ENCODE results near the gene TMEM204.
A peak's percentile ranks its signal among the peaks of the same experiment; 100 is the strongest.

TMEM204 gene

GRCh38 chr16:1538804-1539520 is 5.5 kb downstream of the TMEM204 start:
- no peak for DNase-seq (ENCODE audit: low spot score)

DNA sequence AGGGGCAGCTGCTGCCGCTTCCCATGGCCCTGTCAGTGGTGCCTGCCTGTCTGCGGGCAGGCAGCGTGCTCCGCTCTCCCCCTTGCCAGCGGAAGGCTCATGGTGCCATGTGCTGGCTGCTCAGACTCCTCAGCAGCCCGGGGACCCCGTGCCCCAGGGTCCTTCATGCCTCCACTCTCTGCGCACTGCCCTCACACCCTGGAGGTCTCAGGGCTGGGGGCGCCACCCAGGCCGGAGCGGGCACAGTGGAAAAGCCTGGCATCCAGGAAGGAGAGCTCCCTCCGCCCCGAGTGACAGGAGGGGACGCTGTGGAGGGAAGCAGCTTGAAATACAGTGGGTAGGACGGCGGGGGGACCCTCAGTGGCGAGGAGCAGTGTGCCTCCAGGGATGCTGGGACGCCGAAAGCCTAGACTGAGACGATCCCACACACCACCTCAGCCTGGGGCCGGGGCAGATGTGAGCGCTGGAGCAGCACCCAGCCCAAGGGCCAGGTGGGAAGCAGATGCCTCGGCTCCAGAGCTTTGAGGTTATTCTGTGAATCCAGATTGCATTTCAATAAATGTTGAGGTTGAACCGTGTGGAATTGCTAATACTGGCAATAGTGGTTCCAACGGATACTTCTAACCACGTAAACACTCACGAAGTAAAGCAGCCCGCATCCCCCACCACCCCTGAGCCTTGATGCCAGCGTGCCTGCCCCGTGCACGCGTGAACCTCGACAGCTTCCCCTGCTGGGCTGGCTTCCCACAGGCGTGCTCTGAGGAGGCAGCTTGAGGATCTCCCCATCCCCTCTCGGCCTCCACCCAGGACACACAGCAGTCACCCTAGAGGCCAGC is 6.5 kb downstream of the TMEM204 start:
- DNase-seq (ENCODE audit: low spot score): no peak

GRCh38 chr16:1540556-1540855 is 7.0 kb downstream of the TMEM204 start:
- DNase-seq (ENCODE audit: low spot score): no peak

GRCh38 chr16:1541293-1542165 is 8.1 kb downstream of the TMEM204 start:
- DNase-seq (ENCODE audit: low spot score): no peak

DNA sequence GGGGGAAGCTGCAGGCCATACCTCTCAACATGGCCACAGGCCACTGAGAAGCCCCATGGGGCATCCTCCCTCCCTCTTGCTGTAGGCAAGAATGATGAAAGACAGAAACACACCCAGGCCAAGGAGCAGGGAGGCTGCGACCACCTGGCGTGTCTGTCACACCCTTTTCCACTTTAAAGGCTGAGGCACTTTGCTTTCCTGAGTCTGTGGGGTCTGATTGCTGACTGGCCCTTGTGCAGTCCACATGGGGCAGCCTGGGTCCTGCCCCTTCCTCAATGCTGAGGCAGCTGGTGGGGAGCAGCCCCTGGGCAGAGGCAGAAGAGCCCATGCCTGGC is 8.7 kb downstream of the TMEM204 start:
- DNase-seq (ENCODE audit: low spot score): no peak

GRCh38 chr16:1542533-1542932 is 9.1 kb downstream of the TMEM204 start:
- no peak for DNase-seq (ENCODE audit: low spot score)

- peak; percentile 53 for DNase-seq (ENCODE audit: low spot score)
These were observed 9.8 kb downstream of the TMEM204 start for GRCh38 chr16:1543085-1543896.

GRCh38 chr16:1545044-1546040 is 11.9 kb downstream of the TMEM204 start:
- no peak for DNase-seq (ENCODE audit: low spot score)

DNA sequence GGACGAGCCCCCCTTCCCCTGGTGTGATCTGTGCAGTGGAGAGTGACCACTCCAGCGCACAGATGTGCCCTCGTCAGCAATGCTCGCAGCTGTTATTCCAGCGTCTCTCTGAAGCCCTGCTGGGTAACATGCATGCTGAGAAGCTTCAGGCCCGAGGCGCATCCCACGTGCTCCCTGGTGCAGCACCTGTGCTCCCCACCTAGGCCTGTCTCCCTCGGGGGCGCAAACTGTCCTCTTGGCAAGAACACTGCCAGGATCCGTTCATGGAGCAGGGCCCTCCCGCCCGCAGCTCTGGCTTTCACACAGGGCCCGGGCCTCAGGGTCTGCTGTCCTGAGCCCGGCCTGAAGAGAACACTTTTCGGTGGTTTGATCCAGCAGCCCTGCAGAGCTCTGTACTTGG is 13.0 kb downstream of the TMEM204 start:
- DNase-seq (ENCODE audit: low spot score): no peak

GRCh38 chr16:1548233-1548632 is 14.8 kb downstream of the TMEM204 start:
- no peak for DNase-seq (ENCODE audit: low spot score)

- DNase-seq (ENCODE audit: low spot score): no peak
These were observed 15.3 kb downstream of the TMEM204 start for GRCh38 chr16:1548727-1549126.

GRCh38 chr16:1550069-1550468 is 16.6 kb downstream of the TMEM204 start:
- DNase-seq (ENCODE audit: low spot score): no peak

DNA sequence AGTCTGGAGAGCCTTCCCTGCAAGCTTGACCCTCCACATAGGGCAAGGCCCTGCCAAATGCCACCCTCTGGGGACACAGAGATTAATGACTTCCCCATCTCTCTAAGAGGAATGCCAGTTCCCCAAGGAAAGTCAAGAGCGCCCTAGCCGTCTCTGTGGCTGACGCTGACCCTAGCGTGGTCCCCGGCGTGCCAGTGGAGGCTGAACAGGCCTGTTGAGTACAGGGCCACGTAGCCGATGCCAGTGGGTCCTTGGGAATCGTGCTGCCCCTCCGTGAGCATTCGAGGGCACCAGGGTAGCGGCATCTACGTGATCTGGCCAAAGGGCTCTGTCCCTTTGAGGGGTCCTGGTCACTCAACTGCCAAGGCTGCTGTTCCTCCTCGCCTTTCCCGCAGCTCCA is 17.2 kb downstream of the TMEM204 start:
- no peak for DNase-seq (ENCODE audit: low spot score)

DNA sequence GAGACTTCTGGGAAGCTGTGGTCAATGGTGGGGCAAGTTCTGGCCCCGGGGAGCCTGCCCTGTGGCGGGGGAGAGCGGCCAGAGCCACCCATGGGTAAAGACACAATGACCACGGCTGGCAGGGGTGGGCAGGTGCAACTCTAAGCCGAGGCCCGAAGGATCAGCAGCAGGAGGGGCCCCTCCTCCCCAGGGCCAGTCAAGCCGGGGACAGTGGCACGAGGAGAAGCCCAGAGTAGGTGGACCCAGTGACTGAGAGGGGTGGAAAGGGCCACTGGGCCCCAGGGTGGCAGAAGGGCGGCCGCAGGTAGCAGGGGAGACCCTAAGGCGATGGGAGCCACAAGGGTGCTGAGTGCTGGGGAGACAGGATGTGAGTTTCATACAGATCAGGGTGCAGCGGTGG is 17.7 kb downstream of the TMEM204 start:
- no peak for DNase-seq (ENCODE audit: low spot score)

- no peak for DNase-seq (ENCODE audit: low spot score)
These were observed 18.7 kb downstream of the TMEM204 start for GRCh38 chr16:1552129-1552528.

DNA sequence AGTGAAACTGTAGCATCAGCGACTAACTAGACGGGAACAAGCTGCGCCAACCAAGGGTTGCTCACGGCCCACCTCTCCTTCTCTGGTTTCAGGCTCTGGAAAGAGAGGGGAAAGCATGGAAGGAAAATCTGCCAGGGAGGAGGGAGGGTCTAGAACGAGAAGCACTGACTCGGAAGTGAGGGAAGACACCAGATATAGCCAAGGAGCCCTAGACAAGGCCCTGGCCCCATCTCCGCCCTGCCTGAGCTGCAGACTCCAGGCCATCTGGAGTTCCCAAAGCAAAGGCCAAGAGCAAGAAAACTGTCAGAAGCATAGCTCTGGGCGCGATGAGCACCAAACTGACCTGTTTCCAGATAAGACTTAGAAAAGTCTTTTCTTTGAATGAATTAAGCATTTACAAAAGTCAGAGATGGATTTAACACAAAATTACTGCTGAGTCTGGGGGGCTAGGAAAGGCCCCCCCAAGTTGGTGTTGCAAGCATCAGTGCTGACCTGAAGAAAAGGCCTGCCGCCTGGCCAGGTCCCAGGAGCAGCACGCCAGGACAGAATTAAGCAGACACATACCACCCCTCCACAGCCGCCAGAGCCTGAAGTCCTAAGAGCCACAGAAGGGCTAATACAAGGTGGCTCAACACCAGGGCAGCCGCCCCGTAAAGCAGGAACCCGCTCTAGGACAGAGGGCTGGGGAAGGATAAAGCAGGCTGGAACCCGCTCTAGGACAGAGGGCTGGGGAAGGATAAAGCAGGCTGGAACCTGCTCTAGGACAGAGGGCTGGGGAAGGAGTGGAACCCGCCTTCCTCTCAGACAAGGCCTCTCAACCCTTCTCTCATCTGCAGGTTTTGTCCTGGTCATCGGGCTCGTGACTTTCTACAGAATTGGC is 20.7 kb downstream of the TMEM204 start:
- DNase-seq (ENCODE audit: low spot score): no peak

GRCh38 chr16:1554826-1555445 is 21.5 kb downstream of the TMEM204 start:
- no peak for DNase-seq (ENCODE audit: low spot score)

- no peak for DNase-seq (ENCODE audit: low spot score)
These were observed 22.8 kb downstream of the TMEM204 start for GRCh38 chr16:1556254-1556653.

GRCh38 chr16:1557074-1557473 is 23.6 kb downstream of the TMEM204 start:
- DNase-seq (ENCODE audit: low spot score): no peak

Data from COLO829 (cell line).